GM06990 (cell line): ENCODE measurements around the gene AAK1.

Experiments used
- DNase-seq: peaks from one replicate; pipeline ENCODE4 v3.0.0-alpha.2; 2011; ENCODE audit not compliant: insufficient read length; ENCODE audit errors: extremely low read depth
- H3K27me3 ChIP-seq: replicated peaks from 2 replicates; pipeline ENCODE4 v1.6.0; 2011; ENCODE audit warnings: low read length; ENCODE audit not compliant: control insufficient read depth, insufficient read depth
- H3K36me3 ChIP-seq: 2 replicates; pipeline ENCODE4 v1.5.1; 2011; ENCODE audit warnings: low read length; ENCODE audit not compliant: control insufficient read depth, insufficient read depth
- H3K4me3 ChIP-seq: replicated peaks from 2 replicates; pipeline ENCODE4 v1.5.1; 2011; ENCODE audit warnings: low read depth, mild to moderate bottlenecking, control low read depth, low read length
- TF ChIP-seq, protein P1 (sequence below): IDR thresholded peaks from 2 replicates; pipeline ENCODE4 v1.5.1; 2011; ENCODE audit warnings: low read length, control low read depth, mild to moderate bottlenecking, inconsistent platforms; ENCODE audit not compliant: insufficient read depth, poor library complexity, severe bottlenecking

AAK1 gene

DNA sequence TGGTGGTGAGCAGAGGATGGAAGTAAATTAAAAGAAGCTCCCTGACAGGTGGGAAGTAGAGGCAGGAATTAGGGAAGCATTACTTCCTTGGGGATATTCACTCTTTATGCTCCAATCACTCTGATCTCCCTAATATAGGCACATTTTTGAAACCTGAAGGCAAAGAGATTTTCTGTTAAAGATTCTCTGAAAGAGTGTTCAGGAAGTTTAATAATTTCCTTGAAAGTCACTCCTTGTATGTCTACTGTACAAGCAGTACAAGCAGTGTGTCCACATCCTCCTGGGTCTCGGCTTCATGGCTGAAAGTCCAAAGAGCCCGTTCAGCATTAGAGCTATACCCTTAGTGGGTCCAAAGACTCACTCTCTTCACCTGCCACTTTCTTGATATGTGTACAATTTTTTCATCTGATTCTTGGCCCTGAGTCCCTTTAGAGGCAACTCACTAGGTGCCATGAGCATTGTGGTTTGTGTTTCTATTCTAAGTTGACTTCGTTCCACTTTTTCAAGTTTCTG, 60.2 kb downstream of the AAK1 start:
- Histone ChIP-seq H3K36me3 (no peaks in the 10 kb centered on the region), H3K4me3 (no peak overlapping the region), H3K27me3 (no peaks in the 10 kb centered on the region)
- TF ChIP-seq, protein P1, sequence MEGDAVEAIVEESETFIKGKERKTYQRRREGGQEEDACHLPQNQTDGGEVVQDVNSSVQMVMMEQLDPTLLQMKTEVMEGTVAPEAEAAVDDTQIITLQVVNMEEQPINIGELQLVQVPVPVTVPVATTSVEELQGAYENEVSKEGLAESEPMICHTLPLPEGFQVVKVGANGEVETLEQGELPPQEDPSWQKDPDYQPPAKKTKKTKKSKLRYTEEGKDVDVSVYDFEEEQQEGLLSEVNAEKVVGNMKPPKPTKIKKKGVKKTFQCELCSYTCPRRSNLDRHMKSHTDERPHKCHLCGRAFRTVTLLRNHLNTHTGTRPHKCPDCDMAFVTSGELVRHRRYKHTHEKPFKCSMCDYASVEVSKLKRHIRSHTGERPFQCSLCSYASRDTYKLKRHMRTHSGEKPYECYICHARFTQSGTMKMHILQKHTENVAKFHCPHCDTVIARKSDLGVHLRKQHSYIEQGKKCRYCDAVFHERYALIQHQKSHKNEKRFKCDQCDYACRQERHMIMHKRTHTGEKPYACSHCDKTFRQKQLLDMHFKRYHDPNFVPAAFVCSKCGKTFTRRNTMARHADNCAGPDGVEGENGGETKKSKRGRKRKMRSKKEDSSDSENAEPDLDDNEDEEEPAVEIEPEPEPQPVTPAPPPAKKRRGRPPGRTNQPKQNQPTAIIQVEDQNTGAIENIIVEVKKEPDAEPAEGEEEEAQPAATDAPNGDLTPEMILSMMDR: no peak
- DNase-seq: no peak

DNA sequence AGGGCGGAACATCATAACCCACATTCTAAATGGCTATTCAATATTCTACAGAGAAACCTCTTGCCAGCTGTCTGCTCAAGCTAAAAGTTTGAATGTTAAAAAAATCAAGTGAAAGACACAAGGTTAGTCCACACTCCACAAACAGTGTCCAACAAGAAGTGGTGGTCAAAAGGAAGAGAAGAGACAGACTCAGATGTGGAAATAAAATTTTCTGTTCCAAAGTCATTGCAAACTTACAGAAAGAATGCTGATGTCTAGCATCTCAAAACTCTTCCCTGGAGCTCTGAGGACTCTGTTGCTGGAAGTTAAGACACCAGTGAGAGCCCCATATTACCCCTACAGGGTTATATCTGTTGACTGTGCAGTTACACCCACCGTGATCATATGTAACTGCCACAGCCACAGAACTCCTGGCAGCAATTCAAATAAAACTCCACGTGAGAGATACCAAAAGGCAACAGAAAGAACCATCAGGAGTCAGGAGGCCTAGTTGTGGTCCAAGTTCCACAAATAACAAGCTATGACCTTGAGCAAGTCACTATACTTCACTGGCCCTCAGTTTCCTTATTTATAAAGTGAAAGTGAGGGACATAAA, 60.9 kb downstream of the AAK1 start:
- TF ChIP-seq, protein P1: no peak
- DNase-seq: no peak
- H3K4me3 ChIP-seq: no peak overlapping the region
- H3K36me3 ChIP-seq: no peaks in the 10 kb centered on the region
- no peaks in the 10 kb centered on the region for H3K27me3 ChIP-seq

DNA sequence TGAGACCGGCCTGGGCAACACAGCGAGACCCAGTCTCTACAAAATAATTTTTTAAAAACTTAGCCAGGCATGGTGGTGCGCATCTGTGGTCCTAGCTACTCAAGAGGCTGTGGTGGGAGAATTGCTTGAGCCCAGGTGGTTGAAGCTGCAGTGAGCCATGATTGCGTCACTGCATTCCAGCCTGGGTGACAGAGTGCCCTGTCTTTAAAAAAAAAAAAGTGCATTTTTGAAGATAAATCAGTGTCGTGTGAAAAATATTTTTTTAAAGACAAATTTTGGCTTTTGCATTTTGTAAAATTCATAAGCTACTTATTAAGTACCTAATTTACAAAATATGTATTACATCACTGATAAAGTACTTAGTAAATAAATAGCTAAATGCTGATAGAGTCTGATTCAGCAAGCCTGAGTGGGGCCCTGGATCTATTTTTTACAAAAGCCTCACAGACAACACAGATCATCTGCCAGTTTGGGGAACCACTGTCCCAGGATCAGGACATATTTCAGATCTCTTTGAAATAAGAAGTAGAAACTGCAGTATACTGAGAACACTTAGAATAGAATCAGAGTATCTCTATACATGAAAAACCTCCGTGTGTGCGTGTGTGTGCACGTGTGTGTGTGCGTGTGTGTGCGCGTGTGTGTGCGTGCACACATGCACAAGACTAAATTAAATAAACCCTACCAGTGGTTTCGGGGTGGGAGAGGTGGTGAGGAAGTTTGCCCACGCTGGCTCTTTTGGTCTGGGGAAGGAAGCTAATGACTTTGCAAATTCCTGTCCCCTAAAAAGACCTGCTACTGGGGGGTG, 61.6 kb downstream of the AAK1 start:
- H3K4me3 ChIP-seq: no peak overlapping the region
- TF ChIP-seq, protein P1: no peak
- H3K27me3 ChIP-seq: no peaks in the 10 kb centered on the region
- H3K36me3 ChIP-seq: no peaks in the 10 kb centered on the region
- peak; percentile 14 for DNase-seq

DNA sequence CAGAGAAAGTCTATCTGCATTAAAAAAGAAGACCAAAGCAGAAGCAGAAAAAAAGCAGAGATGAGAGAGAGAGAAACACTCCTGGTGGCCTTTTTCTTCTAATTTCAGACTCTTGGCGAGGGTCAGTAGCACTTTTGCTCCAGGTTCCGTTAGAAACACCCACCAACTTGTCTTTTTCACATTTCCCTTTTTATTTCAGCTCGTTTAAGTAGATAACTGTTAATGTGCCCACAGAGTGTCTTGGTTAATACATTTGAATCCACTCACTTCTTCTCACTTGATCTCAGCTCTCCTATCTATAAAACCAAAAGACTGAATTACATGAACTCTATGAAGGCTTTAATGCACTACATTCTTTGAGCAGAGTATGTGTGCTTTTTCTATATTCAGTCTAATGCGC, 63.1 kb downstream of the AAK1 start:
- Histone ChIP-seq H3K4me3 (no peak overlapping the region), H3K36me3 (no peaks in the 10 kb centered on the region), H3K27me3 (no peaks in the 10 kb centered on the region)
- no peak for DNase-seq
- TF ChIP-seq, protein P1: no peak

DNA sequence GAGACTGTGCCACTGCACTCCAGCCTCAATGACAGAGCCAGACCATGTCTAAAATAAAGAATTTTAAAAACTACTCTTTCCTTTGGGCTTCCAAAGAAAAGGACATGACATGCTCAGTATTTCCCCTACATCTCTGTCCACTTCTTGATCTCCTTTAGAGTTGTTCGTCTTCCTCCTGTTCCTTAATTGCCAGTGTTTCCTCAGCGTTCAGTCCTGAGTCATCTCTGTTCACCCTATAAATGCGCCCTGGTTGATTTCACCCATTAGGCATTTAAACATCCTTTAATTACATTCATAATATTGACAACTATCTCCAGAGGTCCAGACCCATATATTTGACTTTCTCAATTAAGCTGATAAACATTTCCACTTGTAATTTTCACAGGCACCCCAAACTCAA, 64.0 kb downstream of the AAK1 start:
- Histone ChIP-seq H3K27me3 (no peaks in the 10 kb centered on the region), H3K36me3 (no peaks in the 10 kb centered on the region), H3K4me3 (no peak overlapping the region)
- TF ChIP-seq, protein P1: no peak
- no peak for DNase-seq
